NT2/D1 (cell line): Measurements from ENCODE around the gene NSG2.

Experiments
- SUZ12 ChIP-seq: IDR thresholded peaks from 2 replicates; pipeline ENCODE4 v1.6.1; 2011; ENCODE audit not compliant: insufficient read length, insufficient read depth; ENCODE audit errors: extremely low read depth
- YY1 ChIP-seq: IDR thresholded peaks from 2 replicates; pipeline ENCODE4 v1.6.1; 2011; ENCODE audit not compliant: insufficient read length, insufficient read depth
- ZNF274 ChIP-seq: IDR thresholded peaks from 2 replicates; pipeline ENCODE4 v1.6.1; 2011; ENCODE audit warnings: mild to moderate bottlenecking, low read depth, low read length

GRCh38 chr5:174111287-174111973 lies 65.9 kb downstream of the NSG2 start:
- TF ChIP-seq ZNF274, result no peak
- no peak for TF ChIP-seq SUZ12
- TF ChIP-seq YY1, result no peak
